Dedifferentiated amniotic fluid mesenchymal stem cell (primary cell): ENCODE measurements around the gene METTL15.
A peak's percentile ranks its signal among the peaks of the same experiment; 100 is the strongest.
"Not testable (repeated sequence)": the region's sequence is repeated elsewhere in the genome, so short reads cannot be mapped to it uniquely, and the experiment has no call there.

Experiments used
- DNase-seq: peaks from one replicate; pipeline ENCODE4 v3.0.0-alpha.2; 2016; ENCODE audit errors: extremely low spot score

The METTL15 gene

DNA sequence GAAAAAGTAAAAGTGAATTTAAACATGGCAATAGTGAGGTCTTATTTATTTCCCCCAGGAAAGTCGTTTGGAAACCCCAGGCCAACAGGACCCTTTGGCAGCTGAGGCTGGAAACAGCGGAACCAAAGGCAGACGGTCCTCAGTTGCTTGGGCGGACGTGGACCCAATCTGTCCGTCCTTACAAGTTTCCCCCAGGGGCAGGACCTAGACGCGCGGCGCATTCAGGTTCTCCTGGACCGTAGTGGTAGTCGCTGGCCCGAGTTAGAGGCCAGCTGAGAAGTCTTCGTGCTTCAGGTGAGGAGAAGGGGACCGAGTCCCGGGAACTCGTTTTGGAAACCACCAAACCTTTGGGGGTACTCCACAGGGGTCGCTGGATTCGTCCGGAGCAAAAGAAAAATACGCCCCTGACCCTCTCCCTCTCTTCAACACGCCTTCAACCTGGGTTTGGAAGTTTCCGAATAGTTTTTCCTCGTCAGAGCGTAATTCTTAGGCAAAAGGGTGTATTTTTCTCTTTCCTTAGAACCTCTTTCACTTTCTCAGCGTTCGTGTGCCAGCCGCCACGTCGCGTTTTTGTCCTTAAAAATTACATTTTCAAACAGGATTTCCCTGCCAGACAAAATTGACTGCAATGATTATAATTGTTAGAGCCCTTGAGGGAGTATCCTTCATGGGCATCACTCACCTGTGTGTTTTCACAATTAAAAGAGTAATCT lies 2.1 kb downstream of the METTL15 start:
- DNase-seq: peak; percentile 65

DNA sequence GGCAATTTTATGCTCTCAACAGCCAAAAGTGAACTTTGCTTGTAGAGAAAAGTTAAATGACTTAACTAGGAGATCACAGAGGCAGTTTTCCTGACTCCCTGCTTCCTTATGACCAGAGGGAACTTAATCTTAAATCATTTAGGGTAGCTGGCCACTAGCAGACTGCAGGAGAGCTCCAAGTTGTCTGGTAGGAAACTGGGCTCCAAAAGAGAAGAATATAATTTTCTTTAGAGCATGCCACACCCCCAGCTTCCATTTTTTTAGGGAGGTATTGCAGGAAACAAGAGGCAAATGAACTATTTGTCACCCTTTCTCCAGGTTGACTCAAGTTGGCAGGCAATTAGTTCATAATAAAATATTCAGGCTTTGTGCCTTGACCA lies 2.6 kb downstream of the METTL15 start:
- DNase-seq: no peak

GRCh38 chr11:28114116-28114515 lies 5.9 kb downstream of the METTL15 start:
- DNase-seq: no peak

GRCh38 chr11:28114731-28115130 lies 6.5 kb downstream of the METTL15 start:
- DNase-seq: peak; percentile 65

GRCh38 chr11:28117712-28118111 lies 9.5 kb downstream of the METTL15 start:
- DNase-seq: no peak

GRCh38 chr11:28123151-28123581 lies 15.0 kb downstream of the METTL15 start:
- peak; percentile 39 for DNase-seq

- peak; percentile 63 for DNase-seq
Measured at GRCh38 chr11:28132548-28132947, 24.4 kb downstream of the METTL15 start.

DNA sequence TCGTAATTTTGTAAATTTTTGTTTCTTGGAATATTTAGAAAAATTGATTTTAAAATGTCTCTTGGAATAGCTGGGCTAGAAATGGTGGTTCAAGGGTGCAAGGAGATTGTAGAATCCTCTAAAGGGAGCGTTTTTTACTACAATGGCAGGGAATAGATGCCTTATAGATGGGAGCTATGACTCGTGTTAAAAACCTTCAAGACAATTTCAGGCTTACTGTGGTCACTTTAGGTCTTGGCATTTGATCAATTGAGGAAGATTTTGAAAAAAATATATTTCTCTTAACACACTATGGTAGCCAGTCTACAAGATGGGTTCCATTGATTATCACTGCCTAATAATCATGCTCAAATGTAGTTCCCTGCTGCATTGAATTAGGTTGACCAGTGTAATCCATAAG lies 25.0 kb downstream of the METTL15 start:
- DNase-seq: no peak

DNA sequence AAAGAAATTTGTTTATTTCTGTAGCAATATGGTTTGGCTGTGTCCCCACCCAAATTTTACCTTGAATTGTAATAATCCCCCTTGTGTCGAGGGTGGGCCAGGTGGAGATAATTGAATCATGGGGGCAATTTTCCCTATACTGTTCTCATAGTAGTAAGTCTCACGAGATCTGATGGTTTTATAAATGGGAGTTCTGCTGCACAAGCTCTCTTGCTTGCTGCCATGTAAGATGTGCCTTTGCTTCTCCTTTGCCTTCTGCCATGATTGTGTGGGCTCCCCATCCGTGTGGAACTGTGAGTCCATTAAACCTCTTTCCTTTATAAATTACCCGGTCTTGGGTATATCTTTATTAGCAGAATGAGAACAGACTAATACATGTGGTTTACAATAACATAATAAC lies 28.0 kb downstream of the METTL15 start:
- not testable (repeated sequence) for DNase-seq

DNA sequence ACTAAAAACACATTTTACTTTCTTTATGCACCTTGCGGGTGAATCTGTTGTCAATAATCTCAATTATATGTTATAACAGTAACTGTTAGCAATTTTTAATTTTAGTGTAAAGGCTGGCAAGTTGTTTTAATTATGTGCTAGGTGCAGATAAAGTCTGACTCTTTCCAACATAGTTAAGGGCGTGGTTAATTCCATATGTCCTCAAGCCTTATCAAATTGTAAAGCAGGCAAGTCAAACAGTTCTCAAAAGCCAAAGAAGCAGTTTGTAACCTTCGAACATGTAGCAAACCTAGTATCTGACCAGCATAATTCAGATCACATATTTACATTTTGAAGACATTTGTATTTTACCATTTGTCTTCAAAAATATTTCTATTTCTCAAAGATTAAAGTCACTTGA lies 29.2 kb downstream of the METTL15 start:
- no peak for DNase-seq

DNA sequence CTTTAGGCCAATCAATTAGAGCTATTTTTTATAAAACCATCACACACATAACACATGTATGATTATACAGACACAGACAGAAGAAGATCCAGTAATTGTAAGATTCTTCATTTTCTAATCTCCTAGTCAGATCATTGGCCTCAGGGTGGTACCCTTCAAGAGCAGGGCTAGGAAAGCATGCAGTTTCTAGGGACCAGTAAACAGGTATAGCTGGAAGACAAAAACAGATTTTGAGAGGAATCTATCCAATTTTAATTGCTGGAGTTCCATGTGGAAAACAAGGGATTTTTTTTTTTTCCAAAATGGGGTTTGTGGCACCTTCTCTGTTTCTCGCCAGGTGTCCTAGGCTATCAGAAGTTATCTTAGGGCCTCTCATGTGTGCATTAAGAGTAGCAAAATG lies 29.6 kb downstream of the METTL15 start:
- no peak for DNase-seq

DNA sequence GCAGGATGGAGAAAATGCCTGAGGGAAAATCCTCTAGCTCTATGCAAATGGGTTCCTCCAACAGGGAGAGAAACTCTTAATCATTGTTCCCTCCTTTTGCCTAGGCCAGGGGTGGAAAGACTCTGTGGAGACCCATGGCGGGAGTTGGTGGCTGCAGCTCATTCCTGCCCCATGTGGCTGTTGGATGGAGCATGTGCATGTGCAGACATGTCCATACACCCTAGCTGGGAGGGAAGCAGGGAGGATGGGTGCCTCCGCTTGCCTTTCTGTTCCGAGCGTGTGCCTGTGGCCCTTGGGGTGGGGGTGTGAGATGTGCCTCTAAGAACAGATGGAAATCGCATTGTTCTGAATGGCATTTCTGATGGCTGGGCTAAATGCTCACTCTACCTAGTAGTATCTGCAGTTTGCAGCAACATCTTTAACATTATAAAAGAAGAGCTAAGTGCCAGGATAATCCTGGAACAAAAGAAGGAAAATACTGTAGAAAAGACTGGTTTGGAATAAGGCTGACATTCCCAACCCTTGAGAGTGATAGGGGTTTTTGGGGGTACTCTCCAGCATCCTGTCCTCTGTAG lies 31.7 kb downstream of the METTL15 start:
- DNase-seq: no peak

DNA sequence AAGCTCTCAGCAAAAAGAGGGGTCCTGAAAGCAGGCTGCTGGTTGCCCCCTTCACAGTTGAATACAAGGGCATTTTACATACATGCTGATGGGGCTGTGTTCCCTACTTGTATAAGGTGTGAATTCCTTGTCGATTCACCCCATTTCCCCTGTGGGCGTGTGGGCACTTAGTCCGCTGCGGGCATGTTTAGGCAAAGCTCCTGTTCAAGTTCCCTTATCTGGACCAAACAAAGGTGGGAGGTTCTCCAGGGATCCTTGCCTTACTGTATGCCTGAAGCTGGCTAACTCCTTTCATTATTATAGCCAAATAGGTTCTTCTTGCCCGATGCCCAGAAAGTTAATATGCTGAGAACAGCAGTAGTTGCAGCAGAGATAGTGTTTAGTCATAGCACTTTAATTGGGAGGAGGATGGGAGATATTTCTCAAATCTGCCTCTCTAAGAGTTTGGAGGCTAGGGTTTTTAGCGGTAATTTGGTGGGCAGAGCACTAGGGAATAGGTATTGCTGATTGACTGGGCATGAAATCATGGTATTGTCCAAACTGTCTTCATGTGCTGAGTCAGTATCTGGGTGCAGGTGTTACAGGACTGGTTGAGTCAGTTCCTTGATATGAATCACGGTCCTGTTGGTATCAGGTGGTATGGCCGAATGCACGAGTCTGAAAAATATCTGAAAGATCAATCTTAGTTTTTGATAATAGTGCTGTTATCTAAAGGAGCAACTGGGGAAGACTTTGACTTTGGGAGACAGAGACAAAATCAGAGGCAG lies 32.7 kb downstream of the METTL15 start:
- DNase-seq: no peak

GRCh38 chr11:28142724-28143123 lies 34.5 kb downstream of the METTL15 start:
- no peak for DNase-seq

- DNase-seq: no peak
Measured at GRCh38 chr11:28144808-28145207, 36.6 kb downstream of the METTL15 start.

- peak; percentile 75 for DNase-seq
Measured at GRCh38 chr11:28146123-28146751, 38.0 kb downstream of the METTL15 start.

DNA sequence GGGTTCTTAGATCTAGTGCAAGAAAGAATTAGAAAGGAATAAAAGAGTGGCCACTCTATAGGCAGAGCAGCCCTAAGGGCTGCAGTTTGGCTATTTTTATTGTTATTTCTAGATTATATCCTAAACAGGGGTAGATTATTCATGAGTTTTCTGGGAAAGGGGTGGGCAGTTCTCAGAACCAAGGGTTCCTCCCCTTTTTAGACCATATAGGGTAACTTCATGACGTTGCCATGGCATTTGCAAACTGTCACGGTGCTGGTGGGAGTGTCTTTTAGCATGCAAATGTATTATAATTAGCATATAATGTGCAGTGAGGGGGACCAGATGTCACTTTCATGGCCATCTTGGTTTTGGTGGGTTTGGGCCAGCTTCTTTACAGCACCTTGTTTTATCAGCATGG lies 44.6 kb downstream of the METTL15 start:
- no peak for DNase-seq

DNA sequence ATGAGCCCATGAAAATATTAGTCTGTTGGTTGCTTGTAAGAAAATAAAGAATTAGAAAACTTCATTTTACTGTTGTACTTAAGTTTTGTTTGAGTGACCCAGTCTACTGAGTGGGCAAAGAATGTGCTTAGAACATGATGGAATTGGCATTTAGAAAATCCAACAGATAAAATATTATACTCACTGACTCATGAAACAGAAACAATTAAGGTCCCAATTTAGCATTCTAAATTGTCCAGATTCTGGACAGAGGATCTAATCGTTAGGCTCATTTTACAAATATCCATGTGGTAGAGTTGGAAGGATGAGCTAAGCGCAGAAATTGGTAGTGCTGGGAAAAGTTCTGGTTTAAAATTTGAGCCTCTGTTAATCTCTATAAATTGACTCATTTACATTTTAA lies 45.4 kb downstream of the METTL15 start:
- peak; percentile 22 for DNase-seq

DNA sequence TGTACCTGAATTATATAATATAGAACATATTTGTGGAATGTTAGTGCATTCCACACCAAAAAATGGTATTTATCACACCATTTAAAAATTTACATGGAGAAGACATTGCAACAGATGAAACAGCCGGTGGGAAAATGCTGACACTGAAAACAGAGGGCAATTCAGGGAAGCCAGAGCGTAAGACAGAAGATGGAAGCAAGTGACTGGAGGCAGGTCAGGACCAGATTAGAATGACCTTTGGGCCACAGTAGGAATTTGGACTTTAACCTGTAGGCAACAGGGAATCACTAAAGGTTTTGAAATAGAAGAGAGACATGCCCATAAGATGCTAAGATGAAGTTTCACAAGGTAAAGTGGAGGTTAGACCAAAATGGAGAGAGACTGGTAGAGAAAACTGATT lies 60.5 kb downstream of the METTL15 start:
- no peak for DNase-seq

GRCh38 chr11:28169816-28170215 lies 61.6 kb downstream of the METTL15 start:
- no peak for DNase-seq

- no peak for DNase-seq
Measured at GRCh38 chr11:28170759-28171158, 62.6 kb downstream of the METTL15 start.

DNA sequence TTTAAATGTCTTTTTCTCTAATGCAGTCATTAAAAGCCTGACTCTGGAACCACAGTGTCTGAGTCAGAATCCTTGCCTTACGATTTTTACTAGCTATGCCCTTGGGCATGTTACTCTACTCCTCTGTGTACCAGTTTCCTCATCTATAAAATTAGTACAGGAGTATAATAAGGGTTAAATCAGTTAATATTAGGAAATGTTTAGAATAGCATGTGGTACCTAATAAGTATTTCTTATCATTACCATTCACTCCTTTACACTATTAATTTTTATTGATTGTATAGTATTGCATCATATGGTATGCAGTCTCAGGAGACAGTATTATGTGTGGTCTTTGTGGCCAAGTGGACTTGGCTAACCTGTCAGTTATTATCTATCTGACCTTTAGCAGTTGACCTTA lies 68.2 kb downstream of the METTL15 start:
- DNase-seq: no peak

GRCh38 chr11:28195449-28195848 lies 87.3 kb downstream of the METTL15 start:
- DNase-seq: no peak
